Measurements from ENCODE around the gene STYX. TPM values are rescaled to one million over a fixed set of nuclear protein-coding genes. Genes with fewer than 3 reads are reported as not detected.

The STYX gene
- total RNA-seq, 1 experiment from 2014 or later, result 20.6 TPM

DNA sequence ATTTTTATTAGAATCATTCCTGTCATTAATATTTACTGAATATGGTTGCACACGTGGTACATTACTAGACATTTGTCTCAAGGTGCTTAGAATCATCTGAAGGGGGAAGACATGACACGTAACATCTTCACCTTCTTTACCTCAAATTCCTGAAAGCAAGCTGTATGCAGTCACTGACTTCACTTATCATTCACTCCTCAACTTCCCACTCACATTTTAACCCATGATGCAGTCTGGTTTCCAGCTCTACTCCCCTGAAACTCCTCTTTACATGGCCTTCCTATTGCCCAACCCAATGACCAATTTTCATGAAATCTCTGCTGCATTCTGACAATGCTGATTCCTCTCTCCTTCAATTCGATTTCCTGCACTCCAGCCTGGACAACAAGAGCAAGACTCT is 28.7 kb upstream of the STYX start:
- ChIA-PET POLR2A (interaction anchor here (0.7 kb wide), 1 partner anchor 1962 kb away, joined by 4 read pairs; no protein-coding TSS in a partner anchor), CTCF (interaction anchor here (0.7 kb wide), 1 partner anchor 1854 kb away, joined by 4 read pairs; no protein-coding TSS in a partner anchor)
- in situ Hi-C loops (cut with HindIII; ENCODE audit: low pct_unique_long_range_greater_than_20kb, low sequenced_read_pairs), result no loop called here
- Histone ChIP-seq H3K27ac (ENCODE audit: low read length) (peak overlapping the region; percentile 68; the same call in 1 of the 2 replicates), H3K9me3 (ENCODE audit: control insufficient read depth, insufficient read depth, low read depth, low read length) (no peaks in the 10 kb centered on the region), H3K36me3 (ENCODE audit: control insufficient read depth, insufficient read depth, low read length) (no peaks in the 10 kb centered on the region), H3K4me3 (ENCODE audit: low read depth in 2 of 2, low read length in 2 of 2) (no peak overlapping the region), H3K27me3 (ENCODE audit: control insufficient read depth, insufficient read depth, low read length) (no peaks in the 10 kb centered on the region), H3K4me1 (ENCODE audit: control insufficient read depth, insufficient read depth, low read length) (peaks cover 7% of the 10 kb centered on the region; the same call in 1 of the 2 replicates)
- no TSS peak for BruUV-seq (replicated peaks)
- intact Hi-C loops (cut with micrococcal nuclease; ENCODE audit: unreplicated experiment), result no loop called here
- TF ChIP-seq, protein P1, sequence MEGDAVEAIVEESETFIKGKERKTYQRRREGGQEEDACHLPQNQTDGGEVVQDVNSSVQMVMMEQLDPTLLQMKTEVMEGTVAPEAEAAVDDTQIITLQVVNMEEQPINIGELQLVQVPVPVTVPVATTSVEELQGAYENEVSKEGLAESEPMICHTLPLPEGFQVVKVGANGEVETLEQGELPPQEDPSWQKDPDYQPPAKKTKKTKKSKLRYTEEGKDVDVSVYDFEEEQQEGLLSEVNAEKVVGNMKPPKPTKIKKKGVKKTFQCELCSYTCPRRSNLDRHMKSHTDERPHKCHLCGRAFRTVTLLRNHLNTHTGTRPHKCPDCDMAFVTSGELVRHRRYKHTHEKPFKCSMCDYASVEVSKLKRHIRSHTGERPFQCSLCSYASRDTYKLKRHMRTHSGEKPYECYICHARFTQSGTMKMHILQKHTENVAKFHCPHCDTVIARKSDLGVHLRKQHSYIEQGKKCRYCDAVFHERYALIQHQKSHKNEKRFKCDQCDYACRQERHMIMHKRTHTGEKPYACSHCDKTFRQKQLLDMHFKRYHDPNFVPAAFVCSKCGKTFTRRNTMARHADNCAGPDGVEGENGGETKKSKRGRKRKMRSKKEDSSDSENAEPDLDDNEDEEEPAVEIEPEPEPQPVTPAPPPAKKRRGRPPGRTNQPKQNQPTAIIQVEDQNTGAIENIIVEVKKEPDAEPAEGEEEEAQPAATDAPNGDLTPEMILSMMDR (IDR thresholded peaks at IDR 0.05), result no peak
- no peak for TF ChIP-seq POLR2AphosphoS5 (IDR thresholded peaks at IDR 0.05; ENCODE audit: low read depth, low read length)
- TF ChIP-seq, protein P2, sequence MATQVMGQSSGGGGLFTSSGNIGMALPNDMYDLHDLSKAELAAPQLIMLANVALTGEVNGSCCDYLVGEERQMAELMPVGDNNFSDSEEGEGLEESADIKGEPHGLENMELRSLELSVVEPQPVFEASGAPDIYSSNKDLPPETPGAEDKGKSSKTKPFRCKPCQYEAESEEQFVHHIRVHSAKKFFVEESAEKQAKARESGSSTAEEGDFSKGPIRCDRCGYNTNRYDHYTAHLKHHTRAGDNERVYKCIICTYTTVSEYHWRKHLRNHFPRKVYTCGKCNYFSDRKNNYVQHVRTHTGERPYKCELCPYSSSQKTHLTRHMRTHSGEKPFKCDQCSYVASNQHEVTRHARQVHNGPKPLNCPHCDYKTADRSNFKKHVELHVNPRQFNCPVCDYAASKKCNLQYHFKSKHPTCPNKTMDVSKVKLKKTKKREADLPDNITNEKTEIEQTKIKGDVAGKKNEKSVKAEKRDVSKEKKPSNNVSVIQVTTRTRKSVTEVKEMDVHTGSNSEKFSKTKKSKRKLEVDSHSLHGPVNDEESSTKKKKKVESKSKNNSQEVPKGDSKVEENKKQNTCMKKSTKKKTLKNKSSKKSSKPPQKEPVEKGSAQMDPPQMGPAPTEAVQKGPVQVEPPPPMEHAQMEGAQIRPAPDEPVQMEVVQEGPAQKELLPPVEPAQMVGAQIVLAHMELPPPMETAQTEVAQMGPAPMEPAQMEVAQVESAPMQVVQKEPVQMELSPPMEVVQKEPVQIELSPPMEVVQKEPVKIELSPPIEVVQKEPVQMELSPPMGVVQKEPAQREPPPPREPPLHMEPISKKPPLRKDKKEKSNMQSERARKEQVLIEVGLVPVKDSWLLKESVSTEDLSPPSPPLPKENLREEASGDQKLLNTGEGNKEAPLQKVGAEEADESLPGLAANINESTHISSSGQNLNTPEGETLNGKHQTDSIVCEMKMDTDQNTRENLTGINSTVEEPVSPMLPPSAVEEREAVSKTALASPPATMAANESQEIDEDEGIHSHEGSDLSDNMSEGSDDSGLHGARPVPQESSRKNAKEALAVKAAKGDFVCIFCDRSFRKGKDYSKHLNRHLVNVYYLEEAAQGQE (IDR thresholded peaks at IDR 0.05; ENCODE audit: insufficient read depth in 1 of 2, low read depth in 2 of 2, low read length in 1 of 2), result no peak
- no peak for TF ChIP-seq SIN3A (IDR thresholded peaks at IDR 0.05; ENCODE audit: borderline replicate concordance, insufficient read depth, low read depth, low read length)
- no peak for TF ChIP-seq TCF7L2 (IDR thresholded peaks at IDR 0.05; ENCODE audit: low read depth, low read length)
- no peak for DNase-seq (ENCODE audit: low read depth, low spot score)
- no peak for ATAC-seq

DNA sequence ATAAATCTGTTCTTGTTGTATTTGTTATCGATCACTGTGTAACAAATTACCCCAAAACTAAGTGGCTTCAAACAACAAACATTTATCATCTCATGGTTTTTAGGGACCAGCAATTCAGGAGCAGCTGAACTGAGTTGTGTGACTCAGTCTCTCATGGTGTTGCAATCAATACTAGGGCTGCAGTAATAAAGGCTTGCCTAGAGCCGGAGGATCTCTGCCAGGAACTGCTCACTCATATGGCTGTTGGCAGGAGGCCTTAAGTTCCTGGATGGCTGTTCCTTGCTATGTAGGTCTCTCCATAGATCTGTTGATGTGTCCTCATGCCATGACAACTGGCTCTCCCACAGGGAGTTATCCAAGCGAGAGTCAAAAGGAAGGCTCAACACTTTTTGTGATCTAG is 26.7 kb upstream of the STYX start:
- ATAC-seq, result no peak
- in situ Hi-C loops (cut with HindIII; ENCODE audit: low pct_unique_long_range_greater_than_20kb, low sequenced_read_pairs), result no loop called here
- BruUV-seq (replicated peaks), result no TSS peak
- H3K36me3 ChIP-seq (ENCODE audit: control insufficient read depth, insufficient read depth, low read length), result peaks cover 2% of the 10 kb centered on the region; the same call in 1 of the 2 replicates
- POLR2A ChIA-PET, result no interaction called here
- H3K9me3 ChIP-seq (ENCODE audit: control insufficient read depth, insufficient read depth, low read depth, low read length), result no peaks in the 10 kb centered on the region
- no peak overlapping the region for H3K4me3 ChIP-seq (ENCODE audit: low read depth in 2 of 2, low read length in 2 of 2)
- TF ChIP-seq TCF7L2 (IDR thresholded peaks at IDR 0.05; ENCODE audit: low read depth, low read length) (no peak), POLR2AphosphoS5 (IDR thresholded peaks at IDR 0.05; ENCODE audit: low read depth, low read length) (no peak), SIN3A (IDR thresholded peaks at IDR 0.05; ENCODE audit: borderline replicate concordance, insufficient read depth, low read depth, low read length) (no peak)
- TF ChIP-seq, protein P2 (IDR thresholded peaks at IDR 0.05; ENCODE audit: insufficient read depth in 1 of 2, low read depth in 2 of 2, low read length in 1 of 2), result no peak
- TF ChIP-seq, protein P1 (IDR thresholded peaks at IDR 0.05), result no peak
- no peak for DNase-seq (ENCODE audit: low read depth, low spot score)
- H3K4me1 ChIP-seq (ENCODE audit: control insufficient read depth, insufficient read depth, low read length), result peaks cover 11% of the 10 kb centered on the region; the same call in 1 of the 2 replicates
- intact Hi-C loops (cut with micrococcal nuclease; ENCODE audit: unreplicated experiment), result no loop called here
- H3K27me3 ChIP-seq (ENCODE audit: control insufficient read depth, insufficient read depth, low read length), result no peaks in the 10 kb centered on the region
- H3K27ac ChIP-seq (ENCODE audit: low read length), result no peak overlapping the region
- CTCF ChIA-PET, result no interaction called here

All from Panc1 (cell line).